HG03039 (cell line): ENCODE results near the gene SYN1.

Experiments
- ATAC-seq: cut with Tn5 transposase; IDR thresholded peaks from one replicate; pipeline ENCODE4 v1.9.1; 2021; ENCODE audit warnings: mild to moderate bottlenecking, moderate library complexity; ENCODE audit not compliant: unreplicated experiment

The SYN1 gene

DNA sequence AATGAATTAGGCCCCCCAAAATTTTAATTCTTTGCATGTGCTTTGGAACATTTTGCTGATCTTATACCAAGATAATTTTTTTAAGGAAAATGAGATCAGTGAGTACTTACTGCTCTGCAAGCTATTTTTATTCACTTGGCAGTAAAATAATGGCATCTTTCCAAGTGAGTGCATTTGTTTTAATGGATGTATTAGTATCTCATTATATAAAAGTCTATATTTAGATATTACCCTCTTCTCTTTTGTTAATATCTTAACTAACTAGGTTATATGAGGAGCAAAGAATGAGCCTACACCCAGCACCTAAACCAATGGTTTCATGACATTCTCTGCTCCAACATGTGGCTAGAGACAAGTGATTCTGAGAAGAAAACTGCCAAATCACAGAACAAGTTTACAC is 79.8 kb downstream of the SYN1 start:
- no peak for ATAC-seq

DNA sequence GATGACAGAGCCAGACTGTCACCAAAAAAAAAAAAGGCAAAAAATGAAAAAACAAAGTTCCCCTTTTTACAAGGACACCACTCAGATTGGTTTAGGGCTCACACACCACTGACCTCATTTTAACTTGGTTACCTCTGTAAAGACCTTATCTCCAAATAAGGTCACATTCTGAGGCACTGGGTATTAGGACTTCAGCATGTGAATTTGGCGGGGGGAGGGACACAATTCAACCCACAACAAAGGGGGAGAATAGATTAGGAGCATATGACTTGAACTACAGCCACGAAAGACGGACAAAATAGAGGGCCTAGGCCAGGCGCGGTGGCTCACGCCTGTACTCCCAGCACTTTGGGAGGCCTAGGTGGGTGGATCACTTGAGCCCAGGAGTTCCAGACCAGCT is 89.6 kb downstream of the SYN1 start:
- no peak for ATAC-seq

DNA sequence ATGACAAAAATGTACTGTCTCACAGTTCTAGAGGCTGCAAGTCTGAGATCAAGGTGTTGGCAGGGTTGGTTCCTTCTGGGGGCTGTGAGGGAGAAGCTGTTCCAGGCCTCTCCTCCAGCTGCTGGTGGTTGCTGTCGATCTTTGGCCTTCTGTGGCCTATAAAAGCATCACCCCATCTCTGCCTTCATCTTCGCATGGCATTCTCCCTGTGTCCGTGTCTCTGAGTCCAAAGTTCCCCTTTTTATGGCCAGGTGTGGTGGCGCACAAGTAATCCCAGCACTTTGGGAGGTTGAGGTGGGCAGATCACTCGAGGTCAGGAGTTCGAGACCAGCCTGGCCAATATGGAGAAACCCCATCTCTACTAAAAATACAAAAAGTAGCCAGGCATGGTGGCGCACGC is 90.1 kb downstream of the SYN1 start:
- ATAC-seq, result no peak

DNA sequence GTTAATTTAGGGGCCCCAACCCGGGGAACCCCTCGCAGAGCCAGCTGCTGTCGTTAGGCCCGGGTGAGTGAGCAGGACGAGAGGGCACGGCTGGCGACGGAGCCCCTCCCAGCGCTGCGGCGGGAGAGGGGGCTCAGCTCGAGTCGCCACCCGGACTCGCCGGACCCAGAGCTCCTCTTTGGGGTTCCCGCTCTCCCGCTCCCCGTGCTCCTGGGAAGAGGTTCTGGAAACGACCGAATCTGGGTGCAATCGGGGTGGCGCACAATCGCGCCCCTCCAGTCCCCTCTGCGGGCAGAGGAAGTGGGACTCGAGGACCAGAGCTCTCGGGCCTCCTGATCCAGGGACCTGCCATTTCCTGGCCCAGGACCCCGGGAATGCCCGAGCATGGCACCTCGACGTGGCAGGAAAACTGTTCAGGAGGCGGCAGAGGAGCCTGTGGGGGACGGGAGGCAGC is 95.9 kb downstream of the SYN1 start:
- no peak for ATAC-seq

DNA sequence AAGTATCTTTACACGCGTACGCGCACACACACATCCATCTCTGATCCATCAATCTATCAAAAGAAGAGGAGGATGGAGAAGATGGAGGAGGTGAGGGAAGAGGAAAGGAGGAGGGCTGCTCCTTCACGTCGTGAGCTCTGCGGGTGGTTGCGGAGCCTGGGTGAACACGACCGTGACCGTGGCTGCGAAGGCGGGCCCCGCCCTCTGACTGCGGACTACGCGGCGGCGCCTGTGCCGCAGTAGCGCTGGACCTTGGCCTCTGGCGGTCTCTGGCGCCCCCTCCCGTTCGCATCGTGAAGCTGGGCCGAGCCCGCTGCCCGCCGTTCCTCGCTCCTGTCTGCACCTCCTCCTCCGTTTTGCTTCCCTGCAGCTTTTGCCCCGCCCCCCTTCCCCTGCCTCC is 96.4 kb downstream of the SYN1 start:
- peak; percentile 93 for ATAC-seq
